Measurements from ENCODE around the gene RBMS3. TPM values are rescaled to one million over a fixed set of nuclear protein-coding genes. Genes with fewer than 3 reads are reported as not detected.

RBMS3 gene
- total and polyA plus RNA-seq, 2 experiments from 2014 or later: 3.2 to 7.4 TPM

DNA sequence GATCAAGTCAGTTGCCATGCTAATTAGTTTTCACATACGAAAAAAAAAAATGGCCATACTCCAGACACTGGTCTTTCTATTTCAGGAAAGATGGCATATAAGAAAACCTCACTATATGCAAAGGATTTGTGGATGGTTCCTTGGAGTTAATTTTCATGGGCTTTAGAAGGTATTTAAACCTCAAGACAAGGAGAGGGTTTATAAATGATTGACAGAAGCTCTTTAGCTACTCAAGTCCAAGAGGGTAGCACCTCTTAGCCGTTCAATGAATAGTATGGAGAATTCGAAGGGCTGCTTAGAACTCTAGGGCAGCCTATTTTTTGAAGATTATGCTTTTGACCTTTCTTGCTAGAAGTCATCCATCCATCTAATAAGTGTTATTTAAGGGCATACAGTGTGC, 41.7 kb downstream of the RBMS3 start:
- H3K4me3 Mint-ChIP-seq: no peak overlapping the region
- no peak overlapping the region for H2AFZ ChIP-seq
- H3K27ac ChIP-seq (ENCODE audit: low read depth): no peak overlapping the region
- ATAC-seq (no peak), DNase-seq (ENCODE audit: low spot score) (no peak)
- peaks cover 3% of the 10 kb centered on the region for H3K27me3 Mint-ChIP-seq (ENCODE audit: insufficient read depth, low read depth, poor library complexity)
- H3K27me3 ChIP-seq (ENCODE audit: insufficient read depth): no peaks in the 10 kb centered on the region
- H3K9me2 ChIP-seq (ENCODE audit: insufficient read depth): no peaks in the 10 kb centered on the region
- H3K36me3 ChIP-seq (ENCODE audit: insufficient read depth): no peaks in the 10 kb centered on the region
- H3K4me3 ChIP-seq: no peak overlapping the region
- H4K20me1 ChIP-seq (replicated peaks; ENCODE audit: insufficient read depth): no peaks in the 10 kb centered on the region
- H3K36me3 Mint-ChIP-seq (ENCODE audit: low read depth): no peaks in the 10 kb centered on the region
- TF ChIP-seq NANOG (IDR thresholded peaks at IDR 0.05; ENCODE audit: borderline replicate concordance) (no peak), STAT1 (IDR thresholded peaks at IDR 0.05; ENCODE audit: unreplicated experiment) (no peak), EZH2phosphoT487 (IDR thresholded peaks at IDR 0.05; ENCODE audit: unreplicated experiment) (no peak), JUNB (IDR thresholded peaks at IDR 0.05; ENCODE audit: unreplicated experiment) (no peak), ZNF114 (CRISPR knock-in tag; IDR thresholded peaks at IDR 0.05) (no peak)
- TF ChIP-seq, protein P1, sequence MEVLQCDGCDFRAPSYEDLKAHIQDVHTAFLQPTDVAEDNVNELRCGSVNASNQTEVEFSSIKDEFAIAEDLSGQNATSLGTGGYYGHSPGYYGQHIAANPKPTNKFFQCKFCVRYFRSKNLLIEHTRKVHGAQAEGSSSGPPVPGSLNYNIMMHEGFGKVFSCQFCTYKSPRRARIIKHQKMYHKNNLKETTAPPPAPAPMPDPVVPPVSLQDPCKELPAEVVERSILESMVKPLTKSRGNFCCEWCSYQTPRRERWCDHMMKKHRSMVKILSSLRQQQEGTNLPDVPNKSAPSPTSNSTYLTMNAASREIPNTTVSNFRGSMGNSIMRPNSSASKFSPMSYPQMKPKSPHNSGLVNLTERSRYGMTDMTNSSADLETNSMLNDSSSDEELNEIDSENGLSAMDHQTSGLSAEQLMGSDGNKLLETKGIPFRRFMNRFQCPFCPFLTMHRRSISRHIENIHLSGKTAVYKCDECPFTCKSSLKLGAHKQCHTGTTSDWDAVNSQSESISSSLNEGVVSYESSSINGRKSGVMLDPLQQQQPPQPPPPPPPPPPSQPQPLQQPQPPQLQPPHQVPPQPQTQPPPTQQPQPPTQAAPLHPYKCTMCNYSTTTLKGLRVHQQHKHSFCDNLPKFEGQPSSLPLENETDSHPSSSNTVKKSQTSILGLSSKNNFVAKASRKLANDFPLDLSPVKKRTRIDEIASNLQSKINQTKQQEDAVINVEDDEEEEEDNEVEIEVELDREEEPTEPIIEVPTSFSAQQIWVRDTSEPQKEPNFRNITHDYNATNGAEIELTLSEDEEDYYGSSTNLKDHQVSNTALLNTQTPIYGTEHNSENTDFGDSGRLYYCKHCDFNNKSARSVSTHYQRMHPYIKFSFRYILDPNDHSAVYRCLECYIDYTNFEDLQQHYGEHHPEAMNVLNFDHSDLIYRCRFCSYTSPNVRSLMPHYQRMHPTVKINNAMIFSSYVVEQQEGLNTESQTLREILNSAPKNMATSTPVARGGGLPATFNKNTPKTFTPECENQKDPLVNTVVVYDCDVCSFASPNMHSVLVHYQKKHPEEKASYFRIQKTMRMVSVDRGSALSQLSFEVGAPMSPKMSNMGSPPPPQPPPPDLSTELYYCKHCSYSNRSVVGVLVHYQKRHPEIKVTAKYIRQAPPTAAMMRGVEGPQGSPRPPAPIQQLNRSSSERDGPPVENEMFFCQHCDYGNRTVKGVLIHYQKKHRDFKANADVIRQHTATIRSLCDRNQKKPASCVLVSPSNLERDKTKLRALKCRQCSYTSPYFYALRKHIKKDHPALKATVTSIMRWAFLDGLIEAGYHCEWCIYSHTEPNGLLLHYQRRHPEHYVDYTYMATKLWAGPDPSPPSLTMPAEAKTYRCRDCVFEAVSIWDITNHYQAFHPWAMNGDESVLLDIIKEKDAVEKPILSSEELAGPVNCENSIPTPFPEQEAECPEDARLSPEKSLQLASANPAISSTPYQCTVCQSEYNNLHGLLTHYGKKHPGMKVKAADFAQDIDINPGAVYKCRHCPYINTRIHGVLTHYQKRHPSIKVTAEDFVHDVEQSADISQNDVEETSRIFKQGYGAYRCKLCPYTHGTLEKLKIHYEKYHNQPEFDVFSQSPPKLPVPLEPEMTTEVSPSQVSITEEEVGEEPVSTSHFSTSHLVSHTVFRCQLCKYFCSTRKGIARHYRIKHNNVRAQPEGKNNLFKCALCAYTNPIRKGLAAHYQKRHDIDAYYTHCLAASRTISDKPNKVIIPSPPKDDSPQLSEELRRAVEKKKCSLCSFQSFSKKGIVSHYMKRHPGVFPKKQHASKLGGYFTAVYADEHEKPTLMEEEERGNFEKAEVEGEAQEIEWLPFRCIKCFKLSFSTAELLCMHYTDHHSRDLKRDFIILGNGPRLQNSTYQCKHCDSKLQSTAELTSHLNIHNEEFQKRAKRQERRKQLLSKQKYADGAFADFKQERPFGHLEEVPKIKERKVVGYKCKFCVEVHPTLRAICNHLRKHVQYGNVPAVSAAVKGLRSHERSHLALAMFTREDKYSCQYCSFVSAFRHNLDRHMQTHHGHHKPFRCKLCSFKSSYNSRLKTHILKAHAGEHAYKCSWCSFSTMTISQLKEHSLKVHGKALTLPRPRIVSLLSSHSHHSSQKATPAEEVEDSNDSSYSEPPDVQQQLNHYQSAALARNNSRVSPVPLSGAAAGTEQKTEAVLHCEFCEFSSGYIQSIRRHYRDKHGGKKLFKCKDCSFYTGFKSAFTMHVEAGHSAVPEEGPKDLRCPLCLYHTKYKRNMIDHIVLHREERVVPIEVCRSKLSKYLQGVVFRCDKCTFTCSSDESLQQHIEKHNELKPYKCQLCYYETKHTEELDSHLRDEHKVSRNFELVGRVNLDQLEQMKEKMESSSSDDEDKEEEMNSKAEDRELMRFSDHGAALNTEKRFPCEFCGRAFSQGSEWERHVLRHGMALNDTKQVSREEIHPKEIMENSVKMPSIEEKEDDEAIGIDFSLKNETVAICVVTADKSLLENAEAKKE (CRISPR knock-in tag; IDR thresholded peaks at IDR 0.05): no peak
- TF ChIP-seq, protein P2, sequence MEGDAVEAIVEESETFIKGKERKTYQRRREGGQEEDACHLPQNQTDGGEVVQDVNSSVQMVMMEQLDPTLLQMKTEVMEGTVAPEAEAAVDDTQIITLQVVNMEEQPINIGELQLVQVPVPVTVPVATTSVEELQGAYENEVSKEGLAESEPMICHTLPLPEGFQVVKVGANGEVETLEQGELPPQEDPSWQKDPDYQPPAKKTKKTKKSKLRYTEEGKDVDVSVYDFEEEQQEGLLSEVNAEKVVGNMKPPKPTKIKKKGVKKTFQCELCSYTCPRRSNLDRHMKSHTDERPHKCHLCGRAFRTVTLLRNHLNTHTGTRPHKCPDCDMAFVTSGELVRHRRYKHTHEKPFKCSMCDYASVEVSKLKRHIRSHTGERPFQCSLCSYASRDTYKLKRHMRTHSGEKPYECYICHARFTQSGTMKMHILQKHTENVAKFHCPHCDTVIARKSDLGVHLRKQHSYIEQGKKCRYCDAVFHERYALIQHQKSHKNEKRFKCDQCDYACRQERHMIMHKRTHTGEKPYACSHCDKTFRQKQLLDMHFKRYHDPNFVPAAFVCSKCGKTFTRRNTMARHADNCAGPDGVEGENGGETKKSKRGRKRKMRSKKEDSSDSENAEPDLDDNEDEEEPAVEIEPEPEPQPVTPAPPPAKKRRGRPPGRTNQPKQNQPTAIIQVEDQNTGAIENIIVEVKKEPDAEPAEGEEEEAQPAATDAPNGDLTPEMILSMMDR (conservative IDR thresholded peaks at IDR 0.05; ENCODE audit: low read depth in 2 of 2): no peak
- no peak overlapping the region for H3K4me2 ChIP-seq
- H3K4me1 ChIP-seq (ENCODE audit: insufficient read depth): peaks cover 7% of the 10 kb centered on the region
- no peak overlapping the region for H3K27ac Mint-ChIP-seq
- H3K4me1 Mint-ChIP-seq: peaks cover 14% of the 10 kb centered on the region
- H3F3A ChIP-seq (replicated peaks; ENCODE audit: low read depth): no peaks in the 10 kb centered on the region
- H3K79me2 ChIP-seq (replicated peaks; ENCODE audit: insufficient read depth): no peaks in the 10 kb centered on the region
- no peaks in the 10 kb centered on the region for H3K9me3 Mint-ChIP-seq
